GM21381 (cell line): ENCODE results near the gene TLX3.

Experiments
- ATAC-seq: cut with Tn5 transposase; IDR thresholded peaks from one replicate; pipeline ENCODE4 v1.9.1; 2021; ENCODE audit warnings: mild to moderate bottlenecking, moderate library complexity; ENCODE audit not compliant: unreplicated experiment

Gene TLX3

GRCh38 chr5:171300358-171300757, 8.7 kb upstream of the TLX3 start:
- no peak for ATAC-seq

DNA sequence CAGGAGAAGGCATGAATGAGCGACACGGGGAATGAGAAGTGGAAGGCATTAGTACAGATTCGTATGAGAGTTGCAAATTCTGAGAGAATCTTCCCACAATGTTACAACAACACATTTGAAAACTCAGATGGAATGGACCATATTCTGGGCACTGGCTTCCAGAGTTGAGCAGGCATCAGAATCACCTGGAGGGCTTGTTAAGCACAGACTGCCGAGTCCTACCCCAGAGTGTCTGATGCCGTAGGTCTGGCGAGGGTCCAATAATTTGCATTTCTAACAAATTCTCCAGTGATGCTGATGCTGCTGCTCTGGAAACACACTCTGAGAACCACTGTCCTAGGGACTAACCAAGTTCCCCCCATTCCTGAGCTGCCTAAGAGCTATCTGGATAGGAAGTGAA, 2.9 kb upstream of the TLX3 start:
- ATAC-seq = no peak

GRCh38 chr5:171306781-171307591, 2.1 kb upstream of the TLX3 start:
- ATAC-seq = no peak

- no peak for ATAC-seq
Observed at GRCh38 chr5:171307789-171308452, 1.1 kb upstream of the TLX3 start.

- no peak for ATAC-seq
Observed at GRCh38 chr5:171309276-171310211, 496 bp downstream of the TLX3 start.

DNA sequence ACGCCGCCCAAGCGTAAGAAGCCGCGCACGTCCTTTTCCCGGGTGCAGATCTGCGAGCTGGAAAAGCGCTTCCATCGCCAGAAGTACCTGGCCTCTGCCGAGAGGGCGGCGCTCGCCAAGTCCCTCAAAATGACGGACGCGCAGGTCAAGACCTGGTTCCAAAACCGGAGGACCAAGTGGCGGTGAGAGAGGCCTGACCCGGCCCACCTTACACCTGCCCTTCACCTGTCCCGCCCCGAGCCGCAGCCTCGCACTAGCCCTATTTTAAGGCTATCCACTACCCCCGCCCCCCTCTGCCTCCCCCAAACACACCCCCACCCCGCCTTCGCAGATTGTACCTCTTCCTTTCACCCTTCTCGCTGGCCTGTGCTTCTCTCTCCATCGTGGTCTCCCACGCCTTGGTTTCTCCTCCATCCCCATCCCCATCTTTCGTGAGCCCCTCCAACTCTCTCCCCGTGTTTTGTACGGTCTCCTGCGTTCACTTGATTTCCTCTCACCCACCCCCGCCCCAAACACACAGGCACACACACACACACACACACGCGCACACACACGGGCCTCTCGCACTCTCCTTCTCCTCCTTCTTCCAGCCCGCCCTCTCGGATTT, 1.3 kb downstream of the TLX3 start:
- ATAC-seq = no peak

GRCh38 chr5:171310819-171311321, 1.8 kb downstream of the TLX3 start:
- no peak for ATAC-seq

DNA sequence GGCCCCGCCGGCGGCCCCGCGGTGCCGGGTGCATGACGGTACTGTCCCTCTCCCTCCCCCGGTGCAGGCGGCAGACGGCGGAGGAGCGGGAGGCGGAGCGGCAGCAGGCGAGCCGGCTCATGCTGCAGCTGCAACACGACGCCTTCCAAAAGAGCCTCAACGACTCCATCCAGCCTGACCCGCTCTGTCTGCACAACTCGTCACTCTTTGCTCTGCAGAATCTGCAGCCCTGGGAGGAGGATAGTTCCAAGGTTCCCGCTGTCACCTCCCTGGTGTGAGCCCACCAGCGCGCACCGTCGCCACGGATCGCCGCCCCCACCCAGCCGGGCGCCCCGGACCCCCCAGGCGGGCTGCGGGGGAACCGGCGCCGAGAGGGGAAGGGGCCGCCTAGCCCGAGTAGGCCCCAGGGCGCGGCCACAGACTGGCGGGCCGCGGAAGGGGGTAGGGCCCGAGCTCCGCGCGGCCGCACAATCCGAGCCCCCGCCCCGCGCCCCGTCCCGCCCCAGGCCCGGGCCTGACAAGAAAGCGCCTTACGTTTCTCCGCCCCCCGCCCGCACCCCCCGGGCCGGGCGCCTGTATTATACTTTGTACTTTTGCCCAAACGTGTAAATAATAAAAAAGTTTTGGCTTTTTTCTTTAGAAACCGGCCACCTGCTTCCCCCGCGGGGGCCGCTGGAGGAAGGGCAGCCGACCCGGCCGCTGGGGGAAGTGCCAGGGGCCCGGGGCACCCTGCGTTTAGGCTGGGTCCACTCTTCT, 2.5 kb downstream of the TLX3 start:
- ATAC-seq = no peak

DNA sequence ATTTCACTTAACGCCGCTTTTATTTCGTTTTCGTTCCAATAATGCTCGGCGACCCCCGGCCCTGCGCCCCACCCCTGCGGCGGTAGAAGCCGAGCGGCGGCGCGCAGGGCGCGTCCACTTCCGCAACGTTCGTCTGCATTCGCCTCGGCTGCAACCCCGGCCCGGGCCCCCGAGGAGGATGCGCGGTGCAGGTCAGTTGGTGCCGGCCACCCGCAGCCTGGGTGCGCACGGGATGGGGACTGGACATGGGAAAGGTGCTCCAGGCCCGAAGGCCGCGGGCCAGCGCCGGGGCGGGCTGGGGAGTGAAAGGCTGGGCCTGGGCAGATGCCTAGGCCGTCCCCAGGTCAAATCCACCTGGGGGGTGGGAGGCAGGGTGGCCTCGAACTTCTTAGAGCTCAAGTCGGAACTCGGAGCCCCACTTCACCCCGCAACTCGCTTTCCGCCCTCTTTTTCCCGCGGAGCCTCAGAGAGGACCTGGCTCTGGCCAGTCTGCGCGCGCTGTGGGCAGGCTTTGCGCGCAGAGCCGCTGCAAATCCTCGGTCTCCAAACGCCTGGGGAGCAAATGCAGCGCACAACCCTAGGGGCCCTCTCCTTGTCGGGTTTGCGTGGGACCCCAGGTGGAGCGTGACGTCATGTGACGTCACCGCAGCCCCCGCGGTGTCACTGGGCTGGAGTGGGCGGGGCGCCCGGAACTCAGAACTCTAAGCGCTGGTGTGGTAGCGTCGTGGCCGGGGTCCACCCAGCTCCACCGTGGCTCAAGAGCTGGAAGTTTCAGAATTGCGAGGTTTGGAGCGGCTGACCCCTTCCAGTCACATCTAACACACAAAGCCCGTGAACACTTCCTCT, 3.3 kb downstream of the TLX3 start:
- no peak for ATAC-seq

DNA sequence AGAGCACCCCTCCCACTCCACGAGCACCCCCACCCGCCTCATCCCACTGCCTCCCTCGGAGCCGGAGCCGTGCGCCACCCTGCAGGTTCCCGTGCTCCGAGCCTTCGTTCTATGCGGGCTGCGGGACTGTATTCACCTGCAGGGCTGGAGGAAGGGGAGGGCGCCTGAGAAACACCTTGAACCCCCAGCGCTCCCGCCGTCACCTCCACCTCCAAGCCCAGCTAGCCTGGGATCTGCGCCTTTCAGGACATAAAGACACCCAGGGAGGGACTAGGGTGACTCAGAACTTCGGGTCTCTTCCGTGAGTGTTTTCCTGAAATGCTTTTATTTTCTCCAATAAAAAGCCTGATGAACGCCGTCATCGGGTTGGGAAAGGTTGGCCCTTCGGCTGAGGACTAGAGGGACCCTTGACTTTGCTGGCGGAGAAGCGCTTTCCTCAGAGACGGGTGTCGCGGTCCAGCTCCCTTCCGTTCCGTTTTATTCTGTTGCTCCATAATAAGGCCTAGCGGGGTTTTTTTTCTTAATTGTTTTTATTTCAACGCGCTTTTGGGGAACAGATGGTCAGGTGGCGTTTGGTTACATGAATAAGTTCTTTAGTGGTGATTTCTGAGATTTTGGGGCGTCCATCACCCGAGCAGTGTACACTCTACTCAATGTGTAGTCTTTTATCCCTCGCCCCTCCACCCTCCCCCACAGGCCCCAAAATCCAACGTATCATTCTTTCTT, 4.6 kb downstream of the TLX3 start:
- ATAC-seq = no peak

GRCh38 chr5:171314728-171315385, 5.8 kb downstream of the TLX3 start:
- ATAC-seq = no peak

- ATAC-seq = no peak
Observed at GRCh38 chr5:171315386-171315891, 6.4 kb downstream of the TLX3 start.

GRCh38 chr5:171315925-171316257, 6.8 kb downstream of the TLX3 start:
- ATAC-seq = no peak

DNA sequence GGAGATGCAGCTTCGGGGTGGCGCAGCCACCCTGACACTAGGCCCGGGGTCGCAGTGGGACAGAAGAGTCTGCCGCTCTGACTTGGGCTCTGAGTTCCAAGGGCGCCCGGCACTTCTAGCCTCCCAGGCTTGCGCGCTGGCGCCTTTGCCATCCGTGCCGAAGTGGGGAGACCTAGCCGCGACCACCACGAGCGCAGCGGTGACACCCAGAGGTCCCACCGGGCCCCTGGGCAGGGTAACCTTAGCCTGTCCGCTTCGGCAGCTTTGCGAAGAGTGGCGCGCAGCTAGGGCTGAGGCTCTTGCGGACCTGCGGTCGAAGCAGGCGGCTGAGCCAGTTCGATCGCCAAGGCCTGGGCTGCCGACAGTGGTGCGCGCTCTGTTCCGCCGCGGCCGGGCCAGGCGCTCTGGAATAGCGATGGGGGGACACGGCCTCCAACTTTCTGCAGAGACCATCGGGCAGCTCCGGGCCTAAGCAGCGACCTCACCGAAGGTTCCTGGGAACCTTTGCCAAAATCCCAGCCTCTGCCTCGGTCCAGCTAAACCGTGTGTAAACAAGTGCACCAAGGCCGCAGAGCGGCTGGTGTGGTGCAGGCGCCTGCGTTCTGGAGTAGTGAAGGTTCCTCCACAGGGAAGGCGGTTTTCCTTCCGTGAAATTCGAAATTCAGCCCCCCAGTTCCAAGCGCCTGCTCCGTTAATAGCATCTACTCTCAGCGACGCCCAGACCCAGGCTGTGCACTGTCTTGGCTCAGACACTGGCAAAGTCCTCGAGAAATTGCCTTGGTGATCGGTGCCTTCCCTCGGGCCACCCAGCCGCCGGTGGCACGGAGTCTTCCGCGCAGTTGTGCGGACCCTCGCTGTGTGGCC, 7.4 kb downstream of the TLX3 start:
- no peak for ATAC-seq

- ATAC-seq = no peak
Observed at GRCh38 chr5:171317230-171317629, 8.2 kb downstream of the TLX3 start.

- no peak for ATAC-seq
Observed at GRCh38 chr5:171318026-171318425, 9.0 kb downstream of the TLX3 start.

- ATAC-seq = no peak
Observed at GRCh38 chr5:171321447-171321846, 12.4 kb downstream of the TLX3 start.
